Esophagus muscularis mucosa (tissue), 3 donors: ENCODE results near the gene LUC7L2.

Source experiments
- CTCF ChIP-seq, 3 experiments: fragments of 200-600 bp in 2 of 3; fragments of 450-650 bp in 1 of 3; sonication (generic) in 2 of 3; IDR thresholded peaks; one replicate each; pipeline ENCODE4 v1.5.1; 2017 to 2019; ENCODE audit warnings: antibody characterized with exemption in 3 of 3, mild to moderate bottlenecking in 2 of 3, moderate library complexity in 1 of 3
- POLR2AphosphoS5 ChIP-seq, 2 donors: sonication (generic); formaldehyde crosslinking; IDR thresholded peaks; one replicate each; pipeline ENCODE4 v1.6.1; 2017; ENCODE audit warnings: antibody characterized with exemption in 2 of 2

DNA sequence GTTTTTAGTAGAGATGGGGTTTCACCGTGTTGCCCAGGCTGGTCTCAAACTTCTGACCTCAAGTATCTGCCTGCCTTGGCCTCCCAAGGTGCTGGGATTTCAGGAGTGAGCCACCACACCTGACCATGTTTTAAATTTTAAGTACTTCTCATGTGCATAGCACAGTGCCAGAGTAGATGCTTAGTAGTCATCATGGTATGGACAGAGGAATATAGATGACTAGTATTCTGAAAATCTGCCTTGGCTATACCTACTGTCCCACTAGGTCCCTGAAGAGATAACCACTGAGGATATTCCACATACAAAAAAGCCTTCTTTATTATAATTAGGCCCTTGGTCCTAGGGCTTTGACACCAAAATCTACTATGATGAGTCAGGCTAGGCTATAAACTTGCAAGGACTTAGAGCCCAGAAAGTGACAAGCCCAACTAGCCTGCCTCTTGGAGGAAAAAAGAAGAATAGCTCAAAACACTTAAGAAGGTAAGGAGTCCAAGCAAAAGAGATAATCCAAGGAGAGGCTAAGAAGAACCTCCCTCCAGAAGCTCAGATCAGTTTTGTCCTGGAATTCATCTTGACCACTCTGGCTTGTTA is 34.0 kb downstream of the LUC7L2 start:
- no peak for TF ChIP-seq CTCF (IDR thresholded peaks at IDR 0.05)
- TF ChIP-seq POLR2AphosphoS5 (IDR thresholded peaks at IDR 0.05), result no peak
